NCI-H2227 (cell line): ENCODE results near the gene DGCR8.
"Not testable (repeated sequence)": the region's sequence is repeated elsewhere in the genome, so short reads cannot be mapped to it uniquely, and the experiment has no call there.

Experiments used
- DNase-seq: peaks from one replicate; lab custom pipeline; 2025; ENCODE audit not compliant: unreplicated experiment; lab: John Stamatoyannopoulos, UW

Gene DGCR8

GRCh38 chr22:20149257-20150250 is 69.5 kb downstream of the DGCR8 start:
- DNase-seq = no peak

DNA sequence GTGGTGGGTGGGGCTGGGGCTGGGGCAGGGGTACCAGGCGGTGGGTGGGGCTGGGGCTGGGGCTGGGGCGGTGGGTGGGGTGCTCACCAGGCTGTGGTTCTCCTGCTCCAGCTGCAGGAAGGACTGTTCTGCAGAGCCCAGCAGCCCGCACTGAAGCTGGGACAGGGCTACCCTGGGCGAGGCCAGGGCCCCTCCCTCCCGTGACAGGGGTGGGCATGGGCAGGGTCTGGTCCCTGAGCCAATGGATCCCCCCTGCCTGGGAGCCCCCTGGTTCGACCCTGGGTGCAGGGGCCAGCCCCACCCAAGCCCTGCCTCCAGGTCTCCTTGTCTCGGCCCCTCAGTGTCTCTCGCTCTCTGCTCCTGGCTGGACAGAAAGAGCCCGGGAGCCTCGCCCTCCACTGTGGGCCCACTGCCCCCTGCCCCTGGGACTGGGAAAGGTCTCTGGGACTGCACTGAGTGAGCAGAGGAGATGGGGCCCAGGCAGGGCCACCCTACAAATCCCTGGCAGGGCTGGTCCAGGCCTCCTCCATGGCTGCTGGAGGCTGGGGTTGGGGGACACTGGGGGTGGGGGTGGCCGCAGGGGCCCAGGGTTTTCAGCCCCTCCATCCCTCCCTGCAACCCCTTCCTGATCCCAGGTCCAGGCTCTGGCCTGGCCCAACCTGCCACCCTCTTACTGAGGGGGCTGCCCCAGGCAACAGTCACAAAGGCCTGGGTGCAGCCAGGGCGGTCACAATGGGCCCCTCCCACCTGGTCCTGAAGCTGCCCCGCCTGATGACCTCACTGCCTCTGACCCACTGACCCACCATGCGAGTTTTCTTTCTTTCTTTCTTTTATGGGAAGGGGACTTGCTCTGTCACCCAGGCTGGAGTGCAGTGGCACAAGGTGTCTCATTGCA is 70.6 kb downstream of the DGCR8 start, which contains the start of gene CCDC188:
Gene CCDC188, minus strand, starts transcription at position 675 of the 895 bp plus-strand sequence. Its CDS starts 69 bp downstream, at position 606.
- no peak for DNase-seq

- no peak for DNase-seq
Observed at GRCh38 chr22:20151276-20151588, 71.2 kb downstream of the DGCR8 start.

DNA sequence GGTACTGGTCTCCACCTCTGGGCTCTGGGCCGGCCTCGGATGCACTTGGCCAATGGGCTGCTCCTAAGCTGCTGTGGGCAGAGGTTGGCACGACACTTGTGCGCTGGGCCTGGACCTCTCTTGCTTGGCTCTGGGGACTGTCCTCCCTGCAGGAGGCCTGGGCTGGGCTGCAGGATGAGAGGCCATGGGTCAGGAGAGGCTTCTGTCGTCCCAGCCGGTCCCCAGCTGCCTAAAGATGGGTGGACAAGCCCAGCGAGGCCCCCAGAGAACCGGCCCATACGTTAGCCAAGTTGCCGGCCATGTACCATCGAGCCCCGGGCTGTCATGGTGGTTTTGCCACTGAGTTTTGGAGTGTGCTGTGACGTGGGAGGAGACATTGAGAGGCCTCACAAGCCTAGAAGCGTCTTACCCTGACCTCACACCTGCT is 72.4 kb downstream of the DGCR8 start:
- DNase-seq = no peak

DNA sequence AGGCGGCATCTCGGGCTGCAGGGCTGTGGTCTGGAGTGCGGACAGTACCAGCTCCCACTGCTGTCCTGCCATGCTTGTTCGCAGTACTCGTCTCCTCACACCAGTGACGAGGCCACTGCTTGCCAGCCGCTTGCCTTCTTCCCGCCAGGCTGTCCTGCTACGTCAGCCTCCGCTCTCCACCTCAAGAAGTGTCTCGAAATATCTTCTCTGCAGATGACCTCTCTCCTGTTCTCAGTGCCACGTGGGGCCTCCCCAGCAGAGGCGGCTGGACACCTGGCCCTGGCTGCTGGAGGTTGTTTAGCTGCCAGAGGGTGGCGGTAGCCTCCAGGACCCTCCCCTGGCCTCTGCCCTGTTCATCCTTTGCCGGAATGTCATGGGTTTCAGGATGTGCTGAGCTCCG is 73.9 kb downstream of the DGCR8 start:
- DNase-seq = peak; percentile 20

GRCh38 chr22:20154602-20155187 is 74.7 kb downstream of the DGCR8 start:
- peak; percentile 69 for DNase-seq

- DNase-seq = peak; percentile 89
Observed at GRCh38 chr22:20155330-20156041, 75.4 kb downstream of the DGCR8 start.

DNA sequence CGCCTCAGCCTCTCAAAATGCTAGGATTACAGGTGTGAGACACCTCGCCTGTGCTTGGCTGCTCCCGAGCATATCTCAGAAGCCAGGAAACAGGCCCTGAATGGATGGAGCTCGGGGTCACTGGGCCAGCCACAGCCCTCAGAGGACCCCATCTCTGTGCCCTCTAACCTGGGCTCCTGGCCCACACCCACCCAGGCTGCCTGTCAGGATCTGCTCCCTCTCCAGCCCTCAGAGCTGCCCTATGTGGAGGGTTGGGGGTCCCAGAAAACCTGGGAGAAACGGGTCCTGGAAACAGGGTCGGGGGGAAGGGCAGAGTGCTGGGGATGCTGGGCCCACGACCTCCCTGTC is 76.0 kb downstream of the DGCR8 start:
- DNase-seq = no peak

DNA sequence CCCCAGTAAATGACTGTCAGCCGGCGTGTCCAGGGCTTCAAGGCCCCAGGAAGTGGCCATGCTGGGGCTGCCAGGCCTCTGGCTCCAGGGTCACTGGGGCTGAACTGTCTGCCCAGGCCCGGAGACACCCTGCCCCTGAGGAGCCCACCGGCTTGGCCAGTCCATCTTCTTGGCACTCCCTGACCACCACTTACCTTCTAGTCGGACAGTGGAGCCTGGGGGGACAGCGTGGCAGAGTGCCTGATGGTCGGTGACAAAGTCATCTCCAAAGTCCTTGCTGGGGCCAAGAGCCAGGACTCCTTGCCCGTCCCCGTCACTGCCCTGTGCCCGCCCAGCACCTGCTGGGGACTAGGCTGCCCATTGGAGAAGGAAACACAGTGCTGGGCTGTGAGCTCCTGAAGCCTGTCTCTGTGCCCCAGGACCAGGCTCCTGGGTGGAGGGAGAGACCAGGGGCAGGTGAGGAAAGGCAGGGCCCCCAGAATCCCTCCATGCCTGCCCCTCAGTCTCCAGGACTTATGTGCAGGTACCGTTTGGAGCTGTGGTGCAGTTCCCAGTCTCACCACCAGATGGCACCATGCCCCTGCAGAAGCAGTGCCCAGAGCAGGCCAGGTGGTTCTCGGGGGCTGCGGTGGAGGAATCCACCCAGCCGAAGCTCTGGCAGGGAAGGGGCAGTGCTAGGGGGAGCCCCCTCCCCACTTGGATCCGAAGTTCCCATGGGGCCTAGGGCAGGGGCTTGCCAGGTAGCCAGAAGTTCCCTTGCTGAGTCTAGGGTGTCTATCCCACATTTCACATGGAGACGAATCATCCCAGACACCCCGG is 76.8 kb downstream of the DGCR8 start:
- DNase-seq = peak; percentile 90

GRCh38 chr22:20157430-20158183 is 77.6 kb downstream of the DGCR8 start:
- DNase-seq = no peak

DNA sequence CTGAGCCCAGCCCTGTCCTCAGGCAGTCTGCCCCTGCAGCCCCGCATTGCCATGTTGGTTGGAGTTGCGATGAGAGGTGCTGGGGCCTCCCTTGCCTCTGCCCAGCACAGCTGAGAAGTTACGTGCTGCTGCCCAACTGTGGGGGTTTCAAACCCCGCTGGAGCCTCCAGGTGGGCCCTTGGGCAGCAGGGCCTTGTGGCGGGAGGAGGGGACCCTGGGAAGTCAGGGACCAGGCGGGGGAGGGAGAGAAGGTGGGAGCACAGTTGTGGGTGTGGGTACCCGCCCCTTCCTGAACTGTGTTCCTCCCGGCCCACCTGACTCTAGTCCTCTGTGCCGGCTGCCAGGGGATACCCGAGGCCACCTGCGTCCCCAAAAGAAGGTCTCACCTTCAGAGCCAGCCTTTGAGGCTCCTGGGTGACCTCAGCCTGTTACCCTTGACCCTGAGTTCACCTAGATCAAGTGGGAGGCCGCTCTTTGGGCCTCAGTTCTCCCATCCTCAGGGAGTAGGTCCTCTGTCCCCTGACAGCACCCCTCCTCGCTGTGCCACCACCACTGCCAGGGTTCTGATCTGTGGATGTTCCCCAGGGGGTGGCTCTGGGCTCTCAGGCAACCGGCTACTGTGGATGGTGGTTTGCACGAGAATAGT is 78.5 kb downstream of the DGCR8 start:
- no peak for DNase-seq

DNA sequence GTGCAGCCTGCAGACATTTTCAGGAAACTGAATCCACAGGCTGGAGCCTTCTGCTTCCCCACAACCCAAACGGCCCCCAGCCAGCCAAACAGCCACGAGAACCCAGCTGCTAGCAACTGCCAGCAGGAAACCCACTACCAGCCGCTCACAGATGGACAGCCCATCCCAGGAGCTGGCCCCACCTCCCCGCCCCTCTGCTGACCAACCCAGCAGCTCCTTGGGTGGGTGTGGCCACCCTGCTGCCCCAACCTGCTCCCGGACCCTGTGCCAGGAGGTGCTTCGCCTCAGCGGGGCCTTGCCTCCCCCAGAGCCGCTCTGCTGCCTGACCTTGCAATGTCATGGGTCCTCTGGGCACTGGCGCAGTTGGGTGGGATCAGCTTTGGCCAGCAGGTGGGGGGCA is 79.0 kb downstream of the DGCR8 start:
- DNase-seq = peak; percentile 70

GRCh38 chr22:20159531-20159930 is 79.5 kb downstream of the DGCR8 start:
- DNase-seq = not testable (repeated sequence)

GRCh38 chr22:20160041-20160440 is 80.0 kb downstream of the DGCR8 start:
- DNase-seq = no peak
